HepG2 (cell line): Measurements from ENCODE around the gene MRM3.

ENCODE experiments used
- ELF4 ChIP-seq: sonication (generic); formaldehyde crosslinking; IDR thresholded peaks from 2 replicates; pipeline ENCODE4 v1.5.0; 2020; ENCODE audit warnings: missing genetic modification reagents, mild to moderate bottlenecking, moderate library complexity, borderline replicate concordance
- NCOR1 ChIP-seq: fragments of 200-600 bp; sonication (generic); IDR thresholded peaks from 2 replicates; pipeline ENCODE4 v1.7.0; 2017; ENCODE audit warnings: antibody characterized with exemption, low read length, borderline replicate concordance
- POLR2A ChIP-seq, 2 experiments: IDR thresholded peaks; 2 replicates each; pipeline ENCODE4 v1.6.1; 2011; ENCODE audit warnings: low read depth in 2 of 2, low read length in 2 of 2, mild to moderate bottlenecking in 1 of 2, moderate library complexity in 1 of 2; ENCODE audit not compliant: insufficient read depth in 1 of 2
- ZNF207 ChIP-seq: fragments of 450-650 bp; IDR thresholded peaks from 2 replicates; pipeline ENCODE4 v1.6.1; 2016; ENCODE audit warnings: antibody characterized with exemption, borderline replicate concordance
- ZNF263 ChIP-seq: sonication (generic); formaldehyde crosslinking; IDR thresholded peaks from 2 replicates; pipeline ENCODE4 v1.4.0; 2020; ENCODE audit warnings: missing genetic modification reagents
- ZNF282 ChIP-seq: fragments of 450-650 bp; IDR thresholded peaks from 2 replicates; pipeline ENCODE4 v1.6.1; 2018; ENCODE audit not compliant: partially characterized antibody
- ZNF317 ChIP-seq: sonication (generic); formaldehyde crosslinking; IDR thresholded peaks from 2 replicates; pipeline ENCODE4 v1.5.0; 2020; ENCODE audit warnings: mild to moderate bottlenecking, missing genetic modification reagents
- ZNF546 ChIP-seq: sonication (generic); formaldehyde crosslinking; conservative IDR thresholded peaks from 2 replicates; pipeline ENCODE4 v1.8.1; 2023; ENCODE audit warnings: mild to moderate bottlenecking, missing genetic modification reagents
- ZNF589 ChIP-seq: sonication (generic); formaldehyde crosslinking; conservative IDR thresholded peaks from 2 replicates; pipeline ENCODE4 v1.8.0; 2022; ENCODE audit warnings: mild to moderate bottlenecking, moderate library complexity, missing genetic modification reagents
- TF ChIP-seq, protein P1 (sequence below): sonication (generic); formaldehyde crosslinking; IDR thresholded peaks from 2 replicates; pipeline ENCODE4 v1.5.0; 2020; ENCODE audit warnings: mild to moderate bottlenecking, missing genetic modification reagents, moderate library complexity
- TF ChIP-seq, protein P2 (sequence below): sonication (generic); formaldehyde crosslinking; IDR thresholded peaks from 2 replicates; pipeline ENCODE4 v1.4.0; 2020; ENCODE audit warnings: missing genetic modification reagents

DNA sequence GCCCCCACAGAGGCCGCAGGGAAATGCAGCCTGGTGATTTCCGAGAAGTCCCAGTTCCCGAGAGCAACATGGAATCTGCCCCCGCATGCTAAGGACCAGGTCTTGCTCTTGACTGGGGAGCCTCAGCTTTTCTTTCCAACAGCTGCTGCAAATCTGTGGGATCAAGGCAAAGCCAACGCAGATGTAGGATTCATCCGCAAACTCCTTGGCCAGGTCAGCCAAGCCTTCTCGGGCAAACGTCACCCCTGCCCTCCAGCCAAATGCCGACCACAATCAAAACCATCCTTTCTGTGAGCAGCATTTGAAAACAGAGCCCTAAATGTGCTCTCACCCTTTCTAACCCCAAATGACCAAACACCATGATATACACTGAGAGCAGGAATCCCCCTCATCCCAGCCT, 54.0 kb downstream of the MRM3 start:
- no peak for TF ChIP-seq ZNF317 (CRISPR knock-in tag)
- no peak for TF ChIP-seq ZNF546 (CRISPR knock-in tag)
- no peak for TF ChIP-seq ZNF207
- TF ChIP-seq, protein P1, sequence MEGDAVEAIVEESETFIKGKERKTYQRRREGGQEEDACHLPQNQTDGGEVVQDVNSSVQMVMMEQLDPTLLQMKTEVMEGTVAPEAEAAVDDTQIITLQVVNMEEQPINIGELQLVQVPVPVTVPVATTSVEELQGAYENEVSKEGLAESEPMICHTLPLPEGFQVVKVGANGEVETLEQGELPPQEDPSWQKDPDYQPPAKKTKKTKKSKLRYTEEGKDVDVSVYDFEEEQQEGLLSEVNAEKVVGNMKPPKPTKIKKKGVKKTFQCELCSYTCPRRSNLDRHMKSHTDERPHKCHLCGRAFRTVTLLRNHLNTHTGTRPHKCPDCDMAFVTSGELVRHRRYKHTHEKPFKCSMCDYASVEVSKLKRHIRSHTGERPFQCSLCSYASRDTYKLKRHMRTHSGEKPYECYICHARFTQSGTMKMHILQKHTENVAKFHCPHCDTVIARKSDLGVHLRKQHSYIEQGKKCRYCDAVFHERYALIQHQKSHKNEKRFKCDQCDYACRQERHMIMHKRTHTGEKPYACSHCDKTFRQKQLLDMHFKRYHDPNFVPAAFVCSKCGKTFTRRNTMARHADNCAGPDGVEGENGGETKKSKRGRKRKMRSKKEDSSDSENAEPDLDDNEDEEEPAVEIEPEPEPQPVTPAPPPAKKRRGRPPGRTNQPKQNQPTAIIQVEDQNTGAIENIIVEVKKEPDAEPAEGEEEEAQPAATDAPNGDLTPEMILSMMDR (CRISPR knock-in tag) = no peak
- TF ChIP-seq, protein P2, sequence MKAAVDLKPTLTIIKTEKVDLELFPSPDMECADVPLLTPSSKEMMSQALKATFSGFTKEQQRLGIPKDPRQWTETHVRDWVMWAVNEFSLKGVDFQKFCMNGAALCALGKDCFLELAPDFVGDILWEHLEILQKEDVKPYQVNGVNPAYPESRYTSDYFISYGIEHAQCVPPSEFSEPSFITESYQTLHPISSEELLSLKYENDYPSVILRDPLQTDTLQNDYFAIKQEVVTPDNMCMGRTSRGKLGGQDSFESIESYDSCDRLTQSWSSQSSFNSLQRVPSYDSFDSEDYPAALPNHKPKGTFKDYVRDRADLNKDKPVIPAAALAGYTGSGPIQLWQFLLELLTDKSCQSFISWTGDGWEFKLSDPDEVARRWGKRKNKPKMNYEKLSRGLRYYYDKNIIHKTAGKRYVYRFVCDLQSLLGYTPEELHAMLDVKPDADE (CRISPR knock-in tag) = no peak
- no peak for TF ChIP-seq NCOR1
- TF ChIP-seq ZNF282 = no peak
- TF ChIP-seq ZNF263 = no peak
- TF ChIP-seq ZNF589 (CRISPR knock-in tag) = no peak
- TF ChIP-seq POLR2A (IDR thresholded peaks at IDR 0.05; ENCODE audit: insufficient read depth in 1 of 2, low read depth in 2 of 2, low read length in 2 of 2) = no peak
- no peak for TF ChIP-seq ELF4 (CRISPR knock-in tag)
